CD4-positive, alpha-beta memory T cell (primary cell): ENCODE data around the gene GGT7. TPM values are rescaled to one million over a fixed set of nuclear protein-coding genes. Genes with fewer than 3 reads are reported as not detected.
"Not testable (repeated sequence)": the region's sequence is repeated elsewhere in the genome, so short reads cannot be mapped to it uniquely, and the experiment has no call there.

Experiments
- CTCF ChIA-PET: fragments of 350-600 bp; sonication (Branson Sonifier 250); formaldehyde crosslinking; loops from one replicate; lab custom pipeline; 2021; ENCODE audit warnings: inconsistent platforms; ENCODE audit not compliant: partially characterized antibody; lab: Charles Lee
- POLR2A ChIA-PET: fragments of 350-600 bp; sonication (Branson Sonifier 250); formaldehyde crosslinking; loops from one replicate; lab custom pipeline; 2021; ENCODE audit not compliant: partially characterized antibody; lab: Charles Lee
- DNase-seq, 5 donors: peaks; one replicate each; pipeline versions ENCODE4 v3.0.0 to v3.0.0-alpha.2; 2020 to 2022; ENCODE audit warnings: mixed read lengths in 1 of 5
- H3K27ac ChIP-seq: one replicate; pipeline ENCODE4 v1.7.0; 2013; ENCODE audit warnings: low read depth, low read length
- H3K27me3 ChIP-seq: 2 replicates; pipeline ENCODE4 v1.7.0; 2013; ENCODE audit warnings: mild to moderate bottlenecking, low read length, moderate library complexity; ENCODE audit not compliant: insufficient read depth
- H3K36me3 ChIP-seq: 2 replicates; pipeline ENCODE4 v1.7.0; 2013; ENCODE audit warnings: mild to moderate bottlenecking, low read length, moderate library complexity; ENCODE audit not compliant: insufficient read depth
- H3K4me1 ChIP-seq: 2 replicates; pipeline ENCODE4 v1.7.0; 2013; ENCODE audit warnings: mild to moderate bottlenecking, low read length, moderate library complexity; ENCODE audit not compliant: insufficient read depth
- H3K4me3 ChIP-seq, 2 donors: one replicate each; pipeline ENCODE4 v1.7.0; 2013; ENCODE audit warnings: low read length in 2 of 2, mild to moderate bottlenecking in 1 of 2
- H3K9me3 ChIP-seq, 2 donors: one replicate each; pipeline ENCODE4 v1.7.0; 2013; ENCODE audit warnings: low read length in 2 of 2, control low read depth in 1 of 2; ENCODE audit not compliant: control insufficient read depth in 1 of 2
- H3K27ac Mint-ChIP-seq, 7 donors: one replicate each; pipeline ENCODE4 v1.8.0; 2020 to 2021; ENCODE audit warnings: mixed read lengths in 7 of 7, mild to moderate bottlenecking in 6 of 7, inconsistent platforms in 3 of 7, moderate library complexity in 3 of 7
- H3K27me3 Mint-ChIP-seq, 2 donors: one replicate each; pipeline ENCODE4 v1.8.0; 2020 to 2021; ENCODE audit warnings: mixed read lengths in 2 of 2
- H3K36me3 Mint-ChIP-seq, 2 donors: one replicate each; pipeline ENCODE4 v1.8.0; 2020 to 2021; ENCODE audit warnings: mixed read lengths in 2 of 2, inconsistent platforms in 1 of 2, mild to moderate bottlenecking in 1 of 2
- H3K4me1 Mint-ChIP-seq, 4 donors: one replicate each; pipeline ENCODE4 v1.8.0; 2020 to 2021; ENCODE audit warnings: mixed read lengths in 4 of 4, mild to moderate bottlenecking in 1 of 4
- H3K4me3 Mint-ChIP-seq, 8 donors: one replicate each; pipeline ENCODE4 v1.8.0; 2020 to 2021; ENCODE audit warnings: mixed read lengths in 8 of 8, mild to moderate bottlenecking in 7 of 8, moderate library complexity in 6 of 8, inconsistent platforms in 3 of 8
- H3K9me3 Mint-ChIP-seq, 8 donors: one replicate each; pipeline ENCODE4 v1.8.0; 2020 to 2021; ENCODE audit warnings: mixed read lengths in 8 of 8, mild to moderate bottlenecking in 5 of 8, inconsistent platforms in 3 of 8, moderate library complexity in 1 of 8
- intact Hi-C: fragments of 100-400 bp; cut with micrococcal nuclease; formaldehyde crosslinking; loops from one replicate; pipeline ENCODE4 v1.15.1; 2023
- polyA plus RNA-seq, 2 donors: library from polyadenylated mRNA; unstranded; fragments of 300-500 nt; fragmentation: Illumina TruSeq; gene quantifications; one replicate each; pipeline ENCODE4 v1.2.3, GENCODE V29; 2021
- total RNA-seq, 2 experiments: library from RNA; stranded (reverse); gene quantifications; one replicate each; pipeline ENCODE4 v1.2.3, GENCODE V29; 2021

GGT7 gene
- total and polyA plus RNA-seq, 4 experiments from 2014 or later: 2.0 to 37.2 (median 20.5) TPM

DNA sequence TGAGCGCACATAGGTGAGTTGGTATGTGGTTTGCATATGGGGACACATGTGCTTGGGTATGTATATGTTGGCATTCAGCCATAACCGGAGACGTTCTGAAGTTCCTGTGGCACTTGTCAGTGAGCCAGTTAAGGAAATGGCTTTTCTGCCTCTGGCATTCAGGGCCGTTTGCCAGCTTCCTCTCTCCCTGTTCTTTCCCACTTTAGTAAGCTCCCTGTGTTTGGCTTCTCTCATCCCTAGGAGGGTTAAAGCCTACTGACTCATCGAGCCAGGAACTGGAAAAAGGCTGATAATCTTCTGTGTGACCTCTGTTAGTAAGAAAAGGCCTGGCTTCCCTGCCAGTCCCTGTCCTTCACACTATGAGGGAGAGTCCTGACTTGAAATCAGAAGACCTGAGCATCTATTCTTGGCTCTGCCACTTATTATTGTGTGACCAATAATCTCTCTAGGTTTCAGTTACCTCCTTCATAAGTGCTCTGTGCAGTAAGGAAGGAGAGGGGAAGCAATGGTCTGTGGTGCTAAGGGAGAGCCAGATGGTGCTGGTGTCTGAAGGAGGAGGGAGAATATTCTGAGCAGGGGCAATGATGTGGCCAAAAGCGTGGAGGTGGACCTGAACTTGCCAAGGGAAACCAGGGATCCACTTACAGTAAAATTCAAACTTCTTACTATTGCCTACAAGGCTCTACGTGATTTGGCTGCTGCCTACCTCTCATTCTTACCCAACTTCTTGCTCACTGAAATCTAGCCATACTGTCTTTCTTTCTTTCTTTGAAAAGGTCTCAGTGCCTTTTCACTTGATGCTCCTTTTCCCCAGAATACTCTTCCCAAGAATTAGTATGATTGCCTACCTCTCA is 35.2 kb upstream of the GGT7 start:
- Histone ChIP-seq H3K27me3 (no peaks in the 10 kb centered on the region), H3K4me3 (no peak overlapping the region), H3K9me3 (no peaks in the 10 kb centered on the region), H3K4me1 (peaks cover 7% of the 10 kb centered on the region), H3K27ac (no peak overlapping the region), H3K36me3 (no peaks in the 10 kb centered on the region)
- POLR2A ChIA-PET: no interaction called here
- H3K4me3 Mint-ChIP-seq: no peak overlapping the region
- peaks cover 2 to 19% (median 8%) of the 10 kb centered on the region in 4 donors for H3K4me1 Mint-ChIP-seq
- H3K27ac Mint-ChIP-seq: no peak overlapping the region
- no peak for DNase-seq
- H3K9me3 Mint-ChIP-seq: no peaks in the 10 kb centered on the region
- H3K36me3 Mint-ChIP-seq: no peaks in the 10 kb centered on the region
- H3K27me3 Mint-ChIP-seq: no peaks in the 10 kb centered on the region
- CTCF ChIA-PET: no interaction called here
- intact Hi-C loops: no loop called here

DNA sequence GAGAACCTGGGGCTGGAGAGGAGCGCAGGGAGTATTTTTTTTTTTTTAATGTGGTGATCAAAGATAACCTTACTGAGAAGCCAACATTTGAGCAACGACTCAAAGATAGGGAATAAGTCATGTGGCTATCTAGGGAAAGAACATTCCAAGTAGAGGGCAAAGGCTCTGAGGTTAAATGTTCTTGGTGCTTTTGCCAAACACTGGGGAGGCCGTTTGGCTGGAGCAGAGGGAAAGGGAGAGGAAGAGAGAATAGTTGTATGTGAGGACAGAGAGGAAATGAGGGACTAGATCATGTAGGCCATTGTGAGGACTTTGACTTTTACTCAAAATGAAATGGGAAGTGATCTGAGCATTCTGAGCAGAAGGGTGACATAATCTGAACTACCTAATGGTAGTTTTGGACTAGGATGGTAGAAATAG is 31.6 kb upstream of the GGT7 start:
- H3K4me1 Mint-ChIP-seq: peaks cover 4 to 19% (median 9%) of the 10 kb centered on the region in 4 donors
- no peaks in the 10 kb centered on the region for H3K9me3 Mint-ChIP-seq
- CTCF ChIA-PET: interaction anchor here (0.7 kb wide), 2 partner anchors 12 to 618 kb away, joined by 3 read pairs; no protein-coding TSS in a partner anchor
- no peaks in the 10 kb centered on the region for H3K27me3 ChIP-seq
- peaks cover 7% of the 10 kb centered on the region for H3K4me1 ChIP-seq
- no peak overlapping the region for H3K4me3 ChIP-seq
- no peak for DNase-seq
- no peak overlapping the region for H3K27ac Mint-ChIP-seq
- intact Hi-C loops: no loop called here
- H3K36me3 ChIP-seq: no peaks in the 10 kb centered on the region
- H3K4me3 Mint-ChIP-seq: no peak overlapping the region
- H3K27me3 Mint-ChIP-seq: no peaks in the 10 kb centered on the region
- H3K27ac ChIP-seq: no peak overlapping the region
- peaks cover 0 to 4% of the 10 kb centered on the region in 2 donors for H3K36me3 Mint-ChIP-seq
- POLR2A ChIA-PET: no interaction called here
- no peaks in the 10 kb centered on the region for H3K9me3 ChIP-seq

DNA sequence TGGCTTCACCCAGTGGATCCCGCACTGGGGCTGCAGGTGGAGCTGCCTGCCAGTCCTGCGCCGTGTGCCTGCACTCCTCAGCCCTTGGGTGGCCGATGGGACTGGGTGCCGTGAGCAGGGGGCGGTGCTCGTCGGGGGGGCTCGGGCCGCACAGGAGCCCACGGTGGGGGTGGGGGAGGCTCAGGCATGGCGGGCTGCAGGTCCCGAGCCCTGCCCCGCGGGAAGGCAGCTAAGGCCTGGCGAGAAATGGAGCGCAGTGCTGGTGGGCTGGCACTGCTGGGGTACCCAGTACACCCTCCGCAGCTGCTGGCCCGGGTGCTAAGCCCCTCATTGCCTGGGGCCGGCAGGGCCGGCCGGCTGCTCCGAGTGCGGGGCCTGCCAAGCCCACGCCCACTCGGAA is 26.1 kb upstream of the GGT7 start:
- H3K27ac Mint-ChIP-seq, H3K4me1 ChIP-seq, intact Hi-C loops, H3K36me3 Mint-ChIP-seq, CTCF ChIA-PET, H3K4me1 Mint-ChIP-seq, H3K36me3 ChIP-seq, H3K9me3 Mint-ChIP-seq, H3K4me3 ChIP-seq, H3K4me3 Mint-ChIP-seq, H3K27me3 ChIP-seq, H3K9me3 ChIP-seq, H3K27ac ChIP-seq, DNase-seq, H3K27me3 Mint-ChIP-seq, POLR2A ChIA-PET: not testable (repeated sequence)

DNA sequence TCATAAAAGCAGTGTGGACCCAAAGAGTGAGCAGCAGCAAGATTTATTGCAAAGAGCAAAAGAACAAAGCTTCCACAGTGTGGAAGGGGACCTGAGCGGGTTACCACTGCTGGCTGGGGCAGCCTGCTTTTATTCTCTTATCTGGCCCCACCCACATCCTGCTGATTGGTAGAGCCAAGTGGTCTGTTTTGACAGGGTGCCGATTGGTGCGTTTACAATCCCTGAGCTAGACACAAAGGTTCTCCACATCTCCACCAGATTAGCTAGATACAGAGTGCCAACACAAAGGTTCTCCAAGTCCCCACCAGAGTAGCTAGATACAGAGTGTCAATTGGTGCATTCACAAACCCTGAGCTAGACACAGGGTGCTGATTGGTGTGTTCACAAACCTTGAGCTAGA is 25.5 kb upstream of the GGT7 start:
- CTCF ChIA-PET, H3K4me1 ChIP-seq, H3K36me3 ChIP-seq, H3K4me3 ChIP-seq, H3K36me3 Mint-ChIP-seq, POLR2A ChIA-PET, H3K27me3 ChIP-seq, H3K4me3 Mint-ChIP-seq, H3K9me3 Mint-ChIP-seq, intact Hi-C loops, H3K27me3 Mint-ChIP-seq, H3K9me3 ChIP-seq, DNase-seq, H3K27ac Mint-ChIP-seq, H3K27ac ChIP-seq, H3K4me1 Mint-ChIP-seq: not testable (repeated sequence)

DNA sequence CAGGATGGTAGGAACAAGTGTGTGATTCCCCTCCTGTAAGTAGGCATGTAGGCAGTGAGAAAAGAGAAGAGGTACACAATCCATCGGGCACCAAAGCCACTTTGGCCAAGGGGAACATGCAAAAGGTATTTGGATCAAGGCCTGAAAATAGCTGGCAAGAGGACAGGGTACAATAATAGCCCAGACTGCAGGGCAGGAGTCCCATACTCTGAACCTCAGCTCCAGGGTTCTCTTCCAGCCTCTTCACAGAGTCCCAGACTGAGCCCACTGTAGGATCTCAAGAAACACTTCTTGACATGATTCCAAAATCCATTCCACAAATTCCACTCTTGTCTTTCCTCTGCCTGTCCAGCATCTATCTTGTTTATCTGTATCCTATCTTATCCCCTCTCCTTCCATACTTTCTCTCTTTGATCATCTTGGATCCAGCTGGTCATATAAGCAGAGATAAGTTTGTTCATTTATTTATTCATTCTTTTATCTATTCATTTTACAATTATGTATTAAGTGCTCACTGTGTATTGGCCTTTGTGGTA is 23.5 kb upstream of the GGT7 start:
- H3K9me3 Mint-ChIP-seq: no peaks in the 10 kb centered on the region
- no peaks in the 10 kb centered on the region for H3K36me3 ChIP-seq
- H3K36me3 Mint-ChIP-seq: peaks cover 0 to 7% of the 10 kb centered on the region in 2 donors
- H3K9me3 ChIP-seq: no peaks in the 10 kb centered on the region
- H3K27ac Mint-ChIP-seq: no peak overlapping the region
- H3K4me3 ChIP-seq: no peak overlapping the region
- intact Hi-C loops: no loop called here
- H3K4me3 Mint-ChIP-seq: no peak overlapping the region
- peaks cover 5 to 20% (median 13%) of the 10 kb centered on the region in 4 donors for H3K4me1 Mint-ChIP-seq
- peaks cover 6% of the 10 kb centered on the region for H3K4me1 ChIP-seq
- no peaks in the 10 kb centered on the region for H3K27me3 ChIP-seq
- ChIA-PET CTCF (no interaction called here), POLR2A (no interaction called here)
- DNase-seq: no peak
- H3K27ac ChIP-seq: no peak overlapping the region
- H3K27me3 Mint-ChIP-seq: no peaks in the 10 kb centered on the region

DNA sequence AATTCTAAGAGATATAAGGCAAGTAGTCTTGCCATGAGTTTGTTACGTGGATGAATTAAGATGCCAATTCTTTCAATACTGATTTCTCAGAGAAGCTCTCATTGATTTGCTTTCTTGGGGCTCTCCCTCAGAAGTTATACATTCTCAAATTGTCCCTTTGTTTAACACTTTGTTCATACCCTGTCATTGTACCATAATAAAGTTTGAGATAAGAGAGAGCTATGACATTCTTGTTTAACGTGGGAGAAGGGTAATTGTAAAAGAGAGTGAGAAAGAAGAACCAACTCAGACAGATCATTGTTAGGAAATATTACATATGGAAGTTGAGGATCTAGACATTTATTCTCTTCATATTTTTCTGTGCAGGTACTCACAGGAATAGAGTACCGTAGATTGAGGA is 22.8 kb upstream of the GGT7 start:
- POLR2A ChIA-PET: no interaction called here
- CTCF ChIA-PET: no interaction called here
- Histone ChIP-seq H3K36me3 (no peaks in the 10 kb centered on the region), H3K4me3 (no peak overlapping the region), H3K4me1 (peaks cover 12% of the 10 kb centered on the region), H3K9me3 (no peaks in the 10 kb centered on the region), H3K27ac (no peak overlapping the region), H3K27me3 (no peaks in the 10 kb centered on the region)
- intact Hi-C loops: no loop called here
- H3K4me1 Mint-ChIP-seq: peaks cover 8 to 24% (median 18%) of the 10 kb centered on the region in 4 donors
- no peak overlapping the region for H3K4me3 Mint-ChIP-seq
- no peaks in the 10 kb centered on the region for H3K9me3 Mint-ChIP-seq
- DNase-seq: no peak
- peaks cover 0 to 5% of the 10 kb centered on the region in 2 donors for H3K36me3 Mint-ChIP-seq
- H3K27ac Mint-ChIP-seq: no peak overlapping the region
- no peaks in the 10 kb centered on the region for H3K27me3 Mint-ChIP-seq

DNA sequence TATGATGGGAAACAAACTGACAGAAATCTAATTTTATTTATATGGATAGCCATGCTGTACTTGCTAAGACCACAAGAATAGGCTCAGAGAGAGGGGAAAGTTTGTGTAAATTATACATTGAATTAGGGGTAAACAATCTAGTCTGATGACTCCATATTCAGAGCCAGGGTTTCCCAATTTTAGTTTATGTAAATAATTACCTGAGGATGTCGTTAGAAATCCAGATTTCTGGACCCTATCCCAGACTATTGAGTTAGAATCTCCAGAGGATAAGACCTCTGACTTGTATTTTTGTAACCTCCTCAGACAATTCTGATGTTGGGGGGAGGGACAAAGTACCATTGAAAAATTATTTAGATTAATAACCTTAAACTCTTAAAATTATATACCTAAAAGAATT is 22.1 kb upstream of the GGT7 start:
- Histone ChIP-seq H3K9me3 (no peaks in the 10 kb centered on the region), H3K27me3 (no peaks in the 10 kb centered on the region), H3K36me3 (no peaks in the 10 kb centered on the region), H3K4me3 (no peak overlapping the region), H3K27ac (no peak overlapping the region), H3K4me1 (peaks cover 12% of the 10 kb centered on the region)
- ChIA-PET CTCF (no interaction called here), POLR2A (no interaction called here)
- Mint-ChIP-seq H3K27me3 (no peaks in the 10 kb centered on the region), H3K27ac (no peak overlapping the region), H3K4me1 (peaks cover 9 to 32% (median 20%) of the 10 kb centered on the region in 4 donors), H3K4me3 (no peak overlapping the region), H3K9me3 (no peaks in the 10 kb centered on the region), H3K36me3 (peaks cover 0 to 3% of the 10 kb centered on the region in 2 donors)
- no peak for DNase-seq
- intact Hi-C loops: no loop called here
